Right lobe of liver (tissue), 4 donors: Measurements from ENCODE around the gene PTRHD1.

ENCODE experiments used
- POLR2A ChIP-seq: fragments of 450-650 bp; IDR thresholded peaks from one replicate; pipeline ENCODE4 v1.6.1; 2017; ENCODE audit warnings: antibody characterized with exemption, mild to moderate bottlenecking
- TF ChIP-seq, protein P1 (sequence below), 4 donors: fragments of 200-600 bp in 3 of 4; fragments of 450-650 bp in 1 of 4; IDR thresholded peaks; one replicate each; pipeline versions ENCODE4 v1.5.1 to v1.8.0; 2016 to 2022; ENCODE audit warnings: antibody characterized with exemption in 4 of 4, mild to moderate bottlenecking in 2 of 4
- donor health status: DM: no; HTN: no; CAD: no.
- donor health status: DM: no; HTN: no; CAD: no.
- donor health status: DM: no; HTN: yes; CAD: no.

- TF ChIP-seq POLR2A: no peak
- TF ChIP-seq, protein P1, sequence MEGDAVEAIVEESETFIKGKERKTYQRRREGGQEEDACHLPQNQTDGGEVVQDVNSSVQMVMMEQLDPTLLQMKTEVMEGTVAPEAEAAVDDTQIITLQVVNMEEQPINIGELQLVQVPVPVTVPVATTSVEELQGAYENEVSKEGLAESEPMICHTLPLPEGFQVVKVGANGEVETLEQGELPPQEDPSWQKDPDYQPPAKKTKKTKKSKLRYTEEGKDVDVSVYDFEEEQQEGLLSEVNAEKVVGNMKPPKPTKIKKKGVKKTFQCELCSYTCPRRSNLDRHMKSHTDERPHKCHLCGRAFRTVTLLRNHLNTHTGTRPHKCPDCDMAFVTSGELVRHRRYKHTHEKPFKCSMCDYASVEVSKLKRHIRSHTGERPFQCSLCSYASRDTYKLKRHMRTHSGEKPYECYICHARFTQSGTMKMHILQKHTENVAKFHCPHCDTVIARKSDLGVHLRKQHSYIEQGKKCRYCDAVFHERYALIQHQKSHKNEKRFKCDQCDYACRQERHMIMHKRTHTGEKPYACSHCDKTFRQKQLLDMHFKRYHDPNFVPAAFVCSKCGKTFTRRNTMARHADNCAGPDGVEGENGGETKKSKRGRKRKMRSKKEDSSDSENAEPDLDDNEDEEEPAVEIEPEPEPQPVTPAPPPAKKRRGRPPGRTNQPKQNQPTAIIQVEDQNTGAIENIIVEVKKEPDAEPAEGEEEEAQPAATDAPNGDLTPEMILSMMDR (IDR thresholded peaks at IDR 0.05): no peak
Measured at GRCh38 chr2:24819442-24820174, 26.4 kb upstream of the PTRHD1 start.
